H9 (cell line): ENCODE results near the gene WNT2. TPM values are rescaled to one million over a fixed set of nuclear protein-coding genes. Genes with fewer than 3 reads are reported as not detected.

Experiments used
- DNase-seq: peaks from one replicate; pipeline ENCODE4 v3.0.0-alpha.2; 2017
- H2AFZ ChIP-seq: one replicate; pipeline ENCODE4 v1.6.1; 2013; ENCODE audit warnings: mild to moderate bottlenecking, low read length, control low read depth, moderate library complexity
- H2AK5ac ChIP-seq: 2 replicates; pipeline ENCODE4 v1.6.1; 2013; ENCODE audit warnings: low read length, control low read depth, mixed read lengths; ENCODE audit not compliant: insufficient read length
- H2BK120ac ChIP-seq: one replicate; pipeline ENCODE4 v1.6.1; 2013; ENCODE audit warnings: low read depth, mild to moderate bottlenecking, low read length, control low read depth, inconsistent platforms; ENCODE audit not compliant: poor library complexity, severe bottlenecking
- H2BK12ac ChIP-seq: 2 replicates; pipeline ENCODE4 v1.6.1; 2013; ENCODE audit warnings: low read length, control low read depth, mixed read lengths, low read depth; ENCODE audit not compliant: insufficient read length
- H2BK15ac ChIP-seq: 2 replicates; pipeline ENCODE4 v1.6.1; 2013; ENCODE audit warnings: low read depth, low read length, control low read depth
- H2BK20ac ChIP-seq: one replicate; pipeline ENCODE4 v1.6.1; 2013; ENCODE audit warnings: low read depth, mild to moderate bottlenecking, low read length, control low read depth, inconsistent platforms; ENCODE audit not compliant: poor library complexity, severe bottlenecking
- H2BK5ac ChIP-seq: 2 replicates; pipeline ENCODE4 v1.6.1; 2013; ENCODE audit warnings: low read length, control low read depth, mixed read lengths; ENCODE audit not compliant: insufficient read length
- H3K14ac ChIP-seq: 2 replicates; pipeline ENCODE4 v1.6.1; 2013; ENCODE audit warnings: low read length, control low read depth; ENCODE audit not compliant: insufficient read depth
- H3K18ac ChIP-seq: 2 replicates; pipeline ENCODE4 v1.6.1; 2013; ENCODE audit warnings: low read depth, mild to moderate bottlenecking, mixed read lengths, low read length, control low read depth; ENCODE audit not compliant: insufficient read length
- H3K23ac ChIP-seq: 2 replicates; pipeline ENCODE4 v1.6.1; 2013; ENCODE audit warnings: low read length, control low read depth, mixed read lengths, low read depth; ENCODE audit not compliant: insufficient read length
- H3K23me2 ChIP-seq: 2 replicates; pipeline ENCODE4 v1.6.1; 2013; ENCODE audit warnings: low read depth, mild to moderate bottlenecking, mixed read lengths, low read length, control low read depth; ENCODE audit not compliant: insufficient read length, poor library complexity, severe bottlenecking
- H3K27ac ChIP-seq: 2 replicates; pipeline ENCODE4 v1.5.1; 2013; ENCODE audit warnings: low read length, control low read depth, mixed read lengths, low read depth; ENCODE audit not compliant: insufficient read length
- H3K27me3 ChIP-seq: 2 replicates; pipeline ENCODE4 v1.6.1; 2013; ENCODE audit warnings: low read length, control low read depth, inconsistent platforms; ENCODE audit not compliant: insufficient read depth
- H3K4ac ChIP-seq: 2 replicates; pipeline ENCODE4 v1.6.1; 2013; ENCODE audit warnings: low read depth, mild to moderate bottlenecking, control low read depth, inconsistent platforms, low read length, moderate library complexity
- H3K4me1 ChIP-seq: 2 replicates; pipeline ENCODE4 v1.6.1; 2013; ENCODE audit warnings: low read length, control low read depth, inconsistent platforms; ENCODE audit not compliant: insufficient read depth
- H3K4me2 ChIP-seq: 2 replicates; pipeline ENCODE4 v1.6.1; 2013; ENCODE audit warnings: low read length, control low read depth, mixed read lengths; ENCODE audit not compliant: insufficient read length, insufficient read depth
- H3K56ac ChIP-seq: 2 replicates; pipeline ENCODE4 v1.6.1; 2013; ENCODE audit warnings: low read depth, mild to moderate bottlenecking, mixed read lengths, low read length, control low read depth; ENCODE audit not compliant: insufficient read length
- H3K79me1 ChIP-seq: 2 replicates; pipeline ENCODE4 v1.6.1; 2013; ENCODE audit warnings: low read depth, mild to moderate bottlenecking, moderate library complexity, low read length, control low read depth, inconsistent platforms; ENCODE audit not compliant: insufficient read depth, poor library complexity, severe bottlenecking
- H3K79me2 ChIP-seq: 2 replicates; pipeline ENCODE4 v1.6.1; 2013; ENCODE audit warnings: low read length, control low read depth, inconsistent platforms; ENCODE audit not compliant: insufficient read depth
- H3K9ac ChIP-seq: 2 replicates; pipeline ENCODE4 v1.6.1; 2013; ENCODE audit warnings: low read length, control low read depth, mixed read lengths; ENCODE audit not compliant: insufficient read length; ENCODE audit errors: extremely low read depth
- H3K9me3 ChIP-seq: one replicate; pipeline ENCODE4 v1.6.1; 2013; ENCODE audit warnings: low read depth, low read length, inconsistent platforms; ENCODE audit not compliant: control insufficient read depth
- H3T11ph ChIP-seq: one replicate; pipeline ENCODE4 v1.6.1; 2013; ENCODE audit warnings: mild to moderate bottlenecking, low read length, control low read depth, inconsistent platforms
- H4K20me1 ChIP-seq: one replicate; pipeline ENCODE4 v1.6.1; 2013; ENCODE audit not compliant: control insufficient read depth, insufficient read length, insufficient read depth
- H4K5ac ChIP-seq: 2 replicates; pipeline ENCODE4 v1.6.1; 2013; ENCODE audit warnings: low read depth, mild to moderate bottlenecking, mixed read lengths, low read length, control low read depth; ENCODE audit not compliant: insufficient read length
- H4K8ac ChIP-seq: replicated peaks from 2 replicates; pipeline ENCODE4 v1.6.1; 2013; ENCODE audit warnings: low read length, control low read depth, mixed read lengths, low read depth; ENCODE audit not compliant: insufficient read length
- H4K91ac ChIP-seq: 2 replicates; pipeline ENCODE4 v1.6.1; 2013; ENCODE audit warnings: low read depth, mild to moderate bottlenecking, moderate library complexity, mixed read lengths, low read length, control low read depth; ENCODE audit not compliant: insufficient read length
- H3K27ac Mint-ChIP-seq, 3 experiments: 2 replicates in 2 of 3; 3 replicates in 1 of 3; pipeline ENCODE4 v1.8.0; 2020 to 2021; ENCODE audit warnings: mixed read lengths in 3 of 3, mild to moderate bottlenecking in 1 of 3, moderate library complexity in 1 of 3
- H3K27me3 Mint-ChIP-seq: 2 replicates; pipeline ENCODE4 v1.8.0; 2021; ENCODE audit warnings: low read depth, mild to moderate bottlenecking, moderate library complexity, mixed read lengths
- H3K36me3 Mint-ChIP-seq, 3 experiments: 2 replicates in 2 of 3; 3 replicates in 1 of 3; pipeline ENCODE4 v1.8.0; 2020 to 2021; ENCODE audit warnings: low read depth in 3 of 3, mixed read lengths in 3 of 3; ENCODE audit not compliant: insufficient read depth in 1 of 3
- H3K4me1 Mint-ChIP-seq, 2 experiments: 2 replicates each; pipeline ENCODE4 v1.8.0; 2020; ENCODE audit warnings: mixed read lengths in 2 of 2
- H3K4me3 Mint-ChIP-seq, 2 experiments: 2 replicates in 1 of 2; 3 replicates in 1 of 2; pipeline ENCODE4 v1.8.0; 2020 to 2021; ENCODE audit warnings: mild to moderate bottlenecking in 2 of 2, mixed read lengths in 2 of 2, moderate library complexity in 1 of 2
- H3K9me3 Mint-ChIP-seq, 2 experiments: 2 replicates in 1 of 2; 3 replicates in 1 of 2; pipeline ENCODE4 v1.8.0; 2020; ENCODE audit warnings: mild to moderate bottlenecking in 2 of 2, mixed read lengths in 2 of 2, moderate library complexity in 1 of 2
- CTCF ChIP-seq: fragments of 200-600 bp; sonication (generic); conservative IDR thresholded peaks from 3 replicates; pipeline ENCODE4 v1.8.0; 2021; ENCODE audit warnings: antibody characterized with exemption, mild to moderate bottlenecking
- WGBS: extraction: QIAGEN DNeasy Blood & Tissue Kit; methylation state at CpG from one replicate; pipeline ENCODE4 v1.1.7; 2013; ENCODE audit warnings: missing lambda C conversion rate, low lambda C conversion rate, mixed read lengths; ENCODE audit not compliant: insufficient read length; ENCODE audit errors: extremely low coverage; 5-methylcytosine and 5-hydroxymethylcytosine counted together
- total RNA-seq: library from RNA; stranded (reverse); gene quantifications from 2 replicates; pipeline ENCODE4 v1.2.1, GENCODE V29; 2021

Gene WNT2
- total RNA-seq, 1 experiment from 2014 or later, result not detected

GRCh38 chr7:117271566-117271965 is 51.3 kb downstream of the WNT2 start:
- no peak for DNase-seq
- Histone ChIP-seq H3K79me2 (no peaks in the 10 kb centered on the region), H3K79me1 (no peaks in the 10 kb centered on the region), H2BK12ac (no peak overlapping the region), H2AFZ (no peak overlapping the region), H3T11ph (no peak overlapping the region), H3K4ac (no peak overlapping the region), H3K27me3 (no peaks in the 10 kb centered on the region), H3K23ac (no peak overlapping the region), H4K20me1 (no peaks in the 10 kb centered on the region), H4K91ac (no peak overlapping the region), H3K23me2 (no peaks in the 10 kb centered on the region), H4K5ac (no peak overlapping the region), H4K8ac (no peak overlapping the region), H3K4me2 (no peak overlapping the region), H3K4me1 (no peaks in the 10 kb centered on the region), H3K9me3 (no peaks in the 10 kb centered on the region), H2BK20ac (no peak overlapping the region), H2BK15ac (no peak overlapping the region), H3K56ac (no peak overlapping the region), H3K9ac (no peak overlapping the region), H3K14ac (no peak overlapping the region), H3K18ac (no peak overlapping the region), H2BK120ac (no peak overlapping the region), H3K27ac (no peak overlapping the region), H2AK5ac (no peak overlapping the region), H2BK5ac (no peak overlapping the region)
- no peaks in the 10 kb centered on the region for H3K36me3 Mint-ChIP-seq
- 0 out of 4 replicates have a peak, but pooled peaks cover 0 to 5% of the 10 kb centered on the region in 2 experiments for H3K4me1 Mint-ChIP-seq
- TF ChIP-seq CTCF, result no peak
- no peak overlapping the region; a peak in 1 of 7 replicates for H3K27ac Mint-ChIP-seq
- H3K27me3 Mint-ChIP-seq, result no peaks in the 10 kb centered on the region; the same call in 1 of the 2 replicates
- H3K4me3 Mint-ChIP-seq, result no peak overlapping the region
- H3K9me3 Mint-ChIP-seq, result no peaks in the 10 kb centered on the region
- no CpG with 5 or more reads among the region's 3 CpGs for WGBS
